GM06990 (cell line): ENCODE data around the gene COL5A1.

ENCODE experiments used
- DNase-seq: peaks from one replicate; pipeline ENCODE4 v3.0.0-alpha.2; 2011; ENCODE audit not compliant: insufficient read length; ENCODE audit errors: extremely low read depth
- H3K27me3 ChIP-seq: replicated peaks from 2 replicates; pipeline ENCODE4 v1.6.0; 2011; ENCODE audit warnings: low read length; ENCODE audit not compliant: control insufficient read depth, insufficient read depth
- H3K36me3 ChIP-seq: 2 replicates; pipeline ENCODE4 v1.5.1; 2011; ENCODE audit warnings: low read length; ENCODE audit not compliant: control insufficient read depth, insufficient read depth
- H3K4me3 ChIP-seq: replicated peaks from 2 replicates; pipeline ENCODE4 v1.5.1; 2011; ENCODE audit warnings: low read depth, mild to moderate bottlenecking, control low read depth, low read length
- TF ChIP-seq, protein P1 (sequence below): IDR thresholded peaks from 2 replicates; pipeline ENCODE4 v1.5.1; 2011; ENCODE audit warnings: low read length, control low read depth, mild to moderate bottlenecking, inconsistent platforms; ENCODE audit not compliant: insufficient read depth, poor library complexity, severe bottlenecking

COL5A1 gene

DNA sequence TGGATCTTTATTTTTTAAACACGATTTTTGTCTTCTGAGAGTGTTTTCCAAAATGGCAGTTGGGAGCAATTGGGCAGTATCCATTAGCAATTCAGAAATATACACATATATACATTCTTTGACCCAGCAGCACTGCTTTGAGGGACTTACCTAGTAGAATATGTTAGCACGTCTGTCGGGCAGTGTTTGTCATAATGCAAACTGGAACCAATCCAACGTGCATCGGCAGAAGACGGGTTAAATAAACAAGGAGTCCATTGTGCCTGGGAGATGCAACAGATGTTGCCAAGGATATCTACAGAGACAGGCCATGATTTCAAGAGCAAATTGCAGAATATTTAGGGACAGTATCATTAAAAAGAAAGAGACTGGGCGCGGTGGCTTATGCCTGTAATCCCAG, 107.0 kb downstream of the COL5A1 start:
- TF ChIP-seq, protein P1, sequence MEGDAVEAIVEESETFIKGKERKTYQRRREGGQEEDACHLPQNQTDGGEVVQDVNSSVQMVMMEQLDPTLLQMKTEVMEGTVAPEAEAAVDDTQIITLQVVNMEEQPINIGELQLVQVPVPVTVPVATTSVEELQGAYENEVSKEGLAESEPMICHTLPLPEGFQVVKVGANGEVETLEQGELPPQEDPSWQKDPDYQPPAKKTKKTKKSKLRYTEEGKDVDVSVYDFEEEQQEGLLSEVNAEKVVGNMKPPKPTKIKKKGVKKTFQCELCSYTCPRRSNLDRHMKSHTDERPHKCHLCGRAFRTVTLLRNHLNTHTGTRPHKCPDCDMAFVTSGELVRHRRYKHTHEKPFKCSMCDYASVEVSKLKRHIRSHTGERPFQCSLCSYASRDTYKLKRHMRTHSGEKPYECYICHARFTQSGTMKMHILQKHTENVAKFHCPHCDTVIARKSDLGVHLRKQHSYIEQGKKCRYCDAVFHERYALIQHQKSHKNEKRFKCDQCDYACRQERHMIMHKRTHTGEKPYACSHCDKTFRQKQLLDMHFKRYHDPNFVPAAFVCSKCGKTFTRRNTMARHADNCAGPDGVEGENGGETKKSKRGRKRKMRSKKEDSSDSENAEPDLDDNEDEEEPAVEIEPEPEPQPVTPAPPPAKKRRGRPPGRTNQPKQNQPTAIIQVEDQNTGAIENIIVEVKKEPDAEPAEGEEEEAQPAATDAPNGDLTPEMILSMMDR = no peak
- Histone ChIP-seq H3K4me3 (no peak overlapping the region), H3K36me3 (no peaks in the 10 kb centered on the region), H3K27me3 (no peaks in the 10 kb centered on the region)
- DNase-seq = no peak

DNA sequence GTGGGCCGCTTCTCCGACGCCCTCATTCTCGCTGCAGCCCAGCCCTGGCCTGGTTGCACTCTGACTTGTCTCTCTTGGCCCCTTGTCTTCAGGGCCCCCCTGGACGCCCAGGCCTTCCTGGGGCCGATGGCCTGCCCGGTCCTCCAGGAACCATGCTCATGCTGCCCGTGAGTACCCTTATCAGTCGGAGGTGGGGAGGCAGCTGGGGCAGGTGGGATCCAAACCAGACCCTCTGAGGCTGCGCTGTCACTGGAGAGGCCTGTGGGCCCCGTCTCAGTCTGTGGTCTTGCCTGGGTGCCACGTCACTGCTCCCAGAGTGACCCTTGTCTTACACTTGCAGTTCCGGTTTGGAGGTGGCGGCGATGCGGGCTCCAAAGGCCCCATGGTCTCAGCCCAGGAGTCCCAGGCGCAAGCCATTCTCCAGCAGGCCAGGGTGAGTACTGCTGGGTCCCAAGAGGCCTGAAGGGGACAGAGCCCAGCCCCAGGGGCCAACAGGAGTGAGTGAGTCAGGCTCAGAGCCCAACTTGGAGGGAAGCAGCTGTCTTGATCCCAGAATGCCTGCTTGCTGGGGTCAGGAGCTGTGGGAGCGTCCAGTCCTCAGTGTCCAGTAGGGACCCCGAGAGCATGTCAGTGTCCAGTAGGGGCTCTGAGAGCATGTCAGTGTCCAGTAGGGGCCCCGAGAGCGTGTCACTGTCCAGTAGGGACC, 109.0 kb downstream of the COL5A1 start:
- TF ChIP-seq, protein P1 = no peak
- Histone ChIP-seq H3K4me3 (no peak overlapping the region), H3K36me3 (no peaks in the 10 kb centered on the region), H3K27me3 (peaks cover 3% of the 10 kb centered on the region)
- no peak for DNase-seq

DNA sequence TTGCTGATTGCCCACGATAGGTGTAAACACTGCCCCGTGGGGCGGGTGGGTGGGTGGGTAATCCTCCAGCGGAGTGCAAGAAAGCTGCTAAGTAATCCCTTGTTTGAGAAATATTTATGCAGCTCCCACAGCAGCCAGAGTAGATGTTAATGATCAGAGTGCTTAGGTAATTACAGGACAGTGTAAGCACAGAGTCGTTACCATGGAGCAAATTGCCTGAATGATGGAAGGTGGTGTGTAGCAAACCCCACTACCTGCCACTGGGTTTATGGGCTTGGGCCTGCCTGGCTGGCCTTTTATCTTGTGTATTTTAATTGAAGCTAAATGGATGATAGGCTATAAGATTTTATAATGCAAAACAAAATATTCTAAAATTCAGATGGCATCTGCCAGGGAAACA, 110.0 kb downstream of the COL5A1 start:
- Histone ChIP-seq H3K4me3 (no peak overlapping the region), H3K36me3 (no peaks in the 10 kb centered on the region), H3K27me3 (peaks cover 3% of the 10 kb centered on the region)
- DNase-seq = no peak
- TF ChIP-seq, protein P1 = no peak

DNA sequence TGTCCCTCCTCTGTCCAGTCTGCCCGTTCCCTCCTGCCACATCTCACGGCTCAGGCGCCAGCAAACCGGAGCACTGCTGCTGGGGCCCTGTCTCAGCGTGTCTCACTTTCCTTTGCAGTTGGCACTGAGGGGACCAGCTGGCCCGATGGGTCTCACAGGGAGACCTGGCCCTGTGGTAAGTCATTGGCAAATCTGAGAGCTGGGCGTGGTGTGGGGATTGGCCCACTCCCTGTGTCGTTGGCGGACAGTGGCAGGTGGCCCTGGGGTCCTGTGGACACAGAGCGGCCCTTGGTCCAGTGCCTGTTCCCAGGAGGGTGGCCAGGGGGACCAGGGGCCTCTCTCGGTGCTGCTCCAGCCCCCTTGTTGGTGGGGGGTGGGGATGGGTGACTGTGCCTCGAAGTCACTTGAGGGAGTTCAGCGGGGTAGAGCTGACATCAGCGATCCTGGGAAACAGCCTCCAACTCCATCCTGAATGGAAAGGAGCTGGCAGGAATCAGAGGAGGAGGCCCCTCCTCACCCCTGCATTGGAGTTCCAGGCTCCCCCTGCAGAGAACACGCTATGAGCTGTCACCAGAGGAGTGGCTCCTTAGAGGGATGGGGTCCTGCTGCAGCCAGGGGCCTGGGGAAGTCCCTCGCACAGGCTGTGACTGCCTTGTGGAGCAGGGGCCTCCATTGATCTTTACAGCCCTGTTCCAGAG, 111.0 kb downstream of the COL5A1 start:
- DNase-seq = no peak
- Histone ChIP-seq H3K4me3 (no peak overlapping the region), H3K27me3 (peaks cover 3% of the 10 kb centered on the region), H3K36me3 (no peaks in the 10 kb centered on the region)
- TF ChIP-seq, protein P1 = no peak

DNA sequence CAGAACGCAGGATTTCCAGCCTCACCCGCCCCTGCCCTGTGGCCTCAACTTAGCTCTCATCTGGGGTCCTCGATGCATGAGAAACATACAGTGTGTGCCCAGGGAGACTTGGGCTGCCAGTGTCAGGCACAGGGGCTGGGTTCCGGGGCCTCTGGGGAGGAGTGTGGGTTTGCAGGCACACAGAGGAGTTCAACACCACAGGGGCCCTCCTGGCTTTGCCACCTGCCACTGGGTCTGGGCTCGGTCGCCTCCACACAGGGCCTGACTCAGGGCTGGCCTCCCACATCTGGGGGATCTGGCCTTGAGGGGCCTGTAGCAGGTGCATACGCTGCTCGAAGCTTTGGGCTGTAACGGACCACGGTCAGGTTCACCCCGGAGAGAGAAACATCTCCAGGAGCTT, 111.6 kb downstream of the COL5A1 start:
- peaks cover 3% of the 10 kb centered on the region for H3K27me3 ChIP-seq
- TF ChIP-seq, protein P1 = no peak
- H3K4me3 ChIP-seq = no peak overlapping the region
- no peaks in the 10 kb centered on the region for H3K36me3 ChIP-seq
- DNase-seq = no peak
